ENCODE data around the gene PGS1.
"Not testable (repeated sequence)": the region's sequence is repeated elsewhere in the genome, so short reads cannot be mapped to it uniquely, and the experiment has no call there.

The PGS1 gene

DNA sequence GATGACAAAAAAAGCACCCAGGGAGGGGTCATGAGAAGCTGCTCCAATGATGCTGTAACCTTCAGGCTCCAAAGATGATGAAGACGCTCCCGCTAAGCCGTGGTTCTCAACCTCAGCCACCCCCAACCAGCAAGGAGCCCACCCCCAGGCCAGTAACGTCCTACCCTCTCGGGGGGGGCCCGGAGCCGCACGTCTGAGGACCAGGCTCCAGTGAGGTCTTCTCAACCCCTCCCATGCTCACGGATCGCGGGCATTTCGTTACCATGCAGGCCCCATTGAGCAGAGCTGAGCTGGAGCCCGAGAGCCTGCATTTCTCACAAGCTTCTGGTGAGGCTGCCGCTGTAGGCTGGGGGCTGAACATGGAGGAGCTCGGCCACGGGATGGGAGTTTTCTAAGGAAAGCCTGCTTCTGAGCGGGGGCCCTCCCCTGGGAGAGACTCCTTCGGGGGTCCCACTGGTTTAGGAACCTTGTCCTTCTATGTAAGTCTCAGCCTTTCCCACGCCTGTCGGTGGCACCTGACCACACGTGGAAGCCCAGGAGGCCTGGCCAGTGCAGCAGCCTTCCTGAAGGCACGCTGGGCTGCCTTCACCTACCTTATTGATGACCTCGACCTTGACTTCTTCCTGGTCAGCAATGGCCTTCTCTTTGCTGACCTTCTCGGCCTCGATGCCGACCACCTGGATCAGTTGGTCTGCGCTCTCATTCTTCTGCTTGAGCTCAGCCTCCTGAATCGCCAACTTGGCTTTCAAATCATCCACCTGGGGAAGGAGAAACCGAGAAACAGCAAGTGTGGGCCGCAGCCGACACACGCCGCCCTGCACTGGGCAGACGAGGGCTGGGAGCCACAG lies 82.7 kb downstream of the PGS1 start:
- no peak overlapping the region for H3K4me3 ChIP-seq (ENCODE audit: low read depth, low read length)
- TF ChIP-seq, protein P1, sequence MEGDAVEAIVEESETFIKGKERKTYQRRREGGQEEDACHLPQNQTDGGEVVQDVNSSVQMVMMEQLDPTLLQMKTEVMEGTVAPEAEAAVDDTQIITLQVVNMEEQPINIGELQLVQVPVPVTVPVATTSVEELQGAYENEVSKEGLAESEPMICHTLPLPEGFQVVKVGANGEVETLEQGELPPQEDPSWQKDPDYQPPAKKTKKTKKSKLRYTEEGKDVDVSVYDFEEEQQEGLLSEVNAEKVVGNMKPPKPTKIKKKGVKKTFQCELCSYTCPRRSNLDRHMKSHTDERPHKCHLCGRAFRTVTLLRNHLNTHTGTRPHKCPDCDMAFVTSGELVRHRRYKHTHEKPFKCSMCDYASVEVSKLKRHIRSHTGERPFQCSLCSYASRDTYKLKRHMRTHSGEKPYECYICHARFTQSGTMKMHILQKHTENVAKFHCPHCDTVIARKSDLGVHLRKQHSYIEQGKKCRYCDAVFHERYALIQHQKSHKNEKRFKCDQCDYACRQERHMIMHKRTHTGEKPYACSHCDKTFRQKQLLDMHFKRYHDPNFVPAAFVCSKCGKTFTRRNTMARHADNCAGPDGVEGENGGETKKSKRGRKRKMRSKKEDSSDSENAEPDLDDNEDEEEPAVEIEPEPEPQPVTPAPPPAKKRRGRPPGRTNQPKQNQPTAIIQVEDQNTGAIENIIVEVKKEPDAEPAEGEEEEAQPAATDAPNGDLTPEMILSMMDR (IDR thresholded peaks at IDR 0.05; ENCODE audit: borderline replicate concordance, insufficient read depth, low read depth, low read length), result no peak

DNA sequence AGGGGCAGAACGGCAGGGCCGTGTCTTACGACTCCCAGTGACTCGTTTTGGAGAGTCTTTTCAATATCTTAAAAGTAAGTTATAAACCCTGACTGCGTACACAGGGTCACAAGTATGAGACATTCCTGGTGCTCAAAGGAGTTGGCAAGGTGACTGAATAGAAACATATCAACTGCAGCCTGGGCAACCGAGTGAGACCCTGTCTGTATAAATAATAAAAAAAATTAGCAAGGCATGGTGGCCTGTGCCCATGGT lies 83.3 kb downstream of the PGS1 start:
- H3K4me3 ChIP-seq (ENCODE audit: low read depth, low read length), result no peak overlapping the region
- TF ChIP-seq, protein P1 (IDR thresholded peaks at IDR 0.05; ENCODE audit: borderline replicate concordance, insufficient read depth, low read depth, low read length), result no peak

DNA sequence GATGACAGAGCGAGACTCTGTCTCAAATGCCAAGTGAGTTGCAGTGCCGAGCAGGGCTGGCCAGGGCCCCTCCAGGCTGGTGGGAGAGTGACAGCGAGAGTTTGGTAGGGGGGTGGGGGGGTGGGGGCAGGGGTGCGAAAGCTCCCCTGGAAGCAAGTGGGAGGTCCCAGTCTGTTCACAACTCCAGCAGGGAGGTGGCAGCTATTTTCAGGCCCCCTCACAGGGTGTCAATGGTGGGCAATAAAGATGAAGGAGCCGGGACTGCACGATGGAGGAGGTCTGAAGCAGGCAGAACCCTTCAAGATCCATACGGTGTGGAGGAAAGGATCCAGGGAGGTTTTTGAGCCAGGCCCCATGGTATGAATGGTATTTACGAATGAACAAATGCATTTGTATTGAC lies 83.7 kb downstream of the PGS1 start:
- TF ChIP-seq, protein P1 (IDR thresholded peaks at IDR 0.05; ENCODE audit: borderline replicate concordance, insufficient read depth, low read depth, low read length), result no peak
- no peak overlapping the region for H3K4me3 ChIP-seq (ENCODE audit: low read depth, low read length)

DNA sequence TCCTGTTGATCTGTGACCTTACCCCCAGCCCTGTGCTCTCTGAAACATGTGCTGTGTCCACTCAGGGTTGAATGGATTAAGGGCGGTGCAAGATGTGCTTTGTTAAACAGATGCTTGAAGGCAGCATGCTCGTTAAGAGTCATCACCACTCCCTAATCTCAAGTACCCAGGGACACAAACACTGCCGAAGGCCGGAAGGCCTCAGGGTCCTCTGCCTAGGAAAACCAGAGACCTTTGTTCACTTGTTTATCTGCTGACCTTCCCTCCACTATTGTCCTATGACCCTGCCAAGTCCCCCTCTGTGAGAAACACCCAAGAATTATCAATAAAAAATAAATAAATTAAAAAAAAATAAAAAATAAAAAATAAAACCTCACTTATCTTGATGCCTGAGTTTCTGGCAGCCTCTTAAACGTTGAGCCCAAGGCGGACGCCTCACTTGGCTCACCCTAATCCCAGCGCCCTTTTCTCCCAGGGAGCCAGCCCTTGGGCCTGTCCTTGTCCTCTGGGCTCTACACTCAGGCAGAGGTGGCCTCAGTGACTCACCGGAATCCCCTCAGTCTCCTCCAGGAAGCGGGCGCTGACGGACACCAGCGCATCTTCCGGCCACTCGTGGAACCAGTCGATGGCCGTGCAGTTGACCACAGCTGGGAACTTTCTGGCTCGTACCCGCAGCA lies 87.8 kb downstream of the PGS1 start:
- not testable (repeated sequence) for H3K4me3 ChIP-seq (ENCODE audit: low read depth, low read length)

DNA sequence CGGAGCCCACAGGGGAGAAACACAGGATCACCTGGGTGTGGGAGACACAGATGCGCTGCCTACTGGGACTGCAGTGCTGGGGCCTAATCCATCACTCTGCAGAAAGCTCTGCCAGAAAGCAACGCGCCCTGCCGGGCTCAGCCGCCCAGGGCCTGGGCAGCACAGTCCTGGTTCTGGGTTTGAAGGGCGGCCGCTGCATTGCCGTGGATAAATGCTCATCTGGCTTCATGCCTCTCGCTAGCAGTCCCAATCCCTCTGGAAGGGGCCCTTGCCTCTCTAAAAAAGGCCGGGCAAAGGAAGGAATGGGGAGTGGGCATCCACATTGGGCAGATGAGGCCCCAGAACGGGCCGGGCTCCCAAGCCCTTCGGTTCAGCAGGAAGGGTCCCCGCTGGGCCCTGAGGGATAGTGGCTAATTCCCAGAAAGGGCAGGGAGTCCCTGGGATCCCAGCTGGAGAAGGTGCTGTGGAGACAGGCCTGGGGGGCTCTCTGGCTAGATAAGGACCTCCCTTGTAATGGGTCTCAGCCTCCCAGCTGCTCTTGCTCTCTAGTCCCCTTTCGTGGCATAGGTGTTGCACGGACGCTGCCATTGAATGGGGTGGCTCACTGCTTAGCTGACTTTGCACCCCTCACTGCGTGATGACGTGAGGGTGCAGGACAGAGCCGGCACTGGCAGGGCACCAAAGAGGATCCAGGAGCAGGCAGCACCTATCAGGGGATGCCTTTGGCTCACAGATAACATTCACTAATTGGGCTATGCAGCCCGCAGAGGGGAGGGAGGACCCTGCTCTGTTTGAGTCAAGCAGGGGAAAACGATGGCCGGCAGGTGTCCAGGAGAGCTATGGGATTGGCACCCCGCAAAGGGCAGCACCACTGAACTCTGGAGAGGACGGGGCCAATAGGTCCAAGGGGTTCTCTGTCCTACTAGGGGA lies 88.6 kb downstream of the PGS1 start:
- no peak overlapping the region for H3K4me3 ChIP-seq (ENCODE audit: low read depth, low read length)
- TF ChIP-seq, protein P1 (IDR thresholded peaks at IDR 0.05; ENCODE audit: borderline replicate concordance, insufficient read depth, low read depth, low read length), result no peak

DNA sequence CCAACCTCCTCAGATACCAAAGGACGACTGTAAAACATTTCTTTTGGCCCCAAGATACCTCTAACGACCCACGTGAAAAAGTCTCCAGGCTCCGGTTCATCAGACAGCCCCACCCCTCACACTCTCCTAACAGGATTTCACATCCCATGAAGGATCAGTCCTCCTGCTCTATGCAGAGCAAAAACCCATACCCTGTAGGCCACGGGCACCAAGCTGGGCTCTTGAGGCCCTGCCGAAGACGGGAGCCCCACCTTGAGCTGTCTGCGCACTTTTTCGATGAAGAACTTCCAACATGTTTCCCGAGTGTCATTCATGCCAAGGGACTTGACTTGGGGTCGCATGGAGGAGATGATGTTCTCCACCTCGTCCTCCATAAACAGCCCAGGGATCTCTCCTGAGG lies 89.9 kb downstream of the PGS1 start:
- no peak overlapping the region for H3K4me3 ChIP-seq (ENCODE audit: low read depth, low read length)
- TF ChIP-seq, protein P1 (IDR thresholded peaks at IDR 0.05; ENCODE audit: borderline replicate concordance, insufficient read depth, low read depth, low read length), result no peak

DNA sequence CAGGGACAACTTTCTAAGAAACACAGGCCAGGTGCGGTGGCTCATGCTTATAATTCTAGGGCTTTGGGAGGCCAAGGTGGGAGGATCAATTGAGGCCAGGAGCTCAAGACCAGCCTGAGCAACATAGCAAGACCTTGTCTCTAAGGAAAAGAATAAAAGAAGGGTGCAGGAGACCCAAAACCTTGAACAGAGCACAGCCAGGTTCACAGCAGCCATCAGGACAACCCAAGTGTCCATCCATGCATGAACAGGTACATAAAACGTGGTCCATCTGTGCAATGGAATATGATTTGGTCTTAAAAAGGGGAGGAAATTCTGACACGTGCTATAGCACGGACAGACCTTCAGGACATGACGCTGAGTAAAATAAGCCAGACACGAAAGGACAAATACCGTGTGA lies 91.0 kb downstream of the PGS1 start:
- H3K4me3 ChIP-seq (ENCODE audit: low read depth, low read length), result no peak overlapping the region
- TF ChIP-seq, protein P1 (IDR thresholded peaks at IDR 0.05; ENCODE audit: borderline replicate concordance, insufficient read depth, low read depth, low read length), result no peak

All from GM12875 (cell line).